Neuron (in vitro differentiated cells): Measurements from ENCODE around the gene PDE7B.

ENCODE experiments used
- H2AFZ ChIP-seq: one replicate; pipeline ENCODE4 v1.6.1; 2013; ENCODE audit warnings: low read depth, mild to moderate bottlenecking, inconsistent platforms, low read length, moderate library complexity
- H3K27me3 ChIP-seq: one replicate; pipeline ENCODE4 v1.6.1; 2013; ENCODE audit warnings: low read length; ENCODE audit not compliant: insufficient read depth
- H3K36me3 ChIP-seq: one replicate; pipeline ENCODE4 v1.6.1; 2013; ENCODE audit warnings: low read length; ENCODE audit not compliant: insufficient read depth
- H3K4me1 ChIP-seq: one replicate; pipeline ENCODE4 v1.6.1; 2013; ENCODE audit warnings: low read length; ENCODE audit not compliant: insufficient read depth
- H3K4me3 ChIP-seq: 2 replicates; pipeline ENCODE4 v1.5.1; 2013; ENCODE audit warnings: mild to moderate bottlenecking, low read length, moderate library complexity
- H3K9me3 ChIP-seq: one replicate; pipeline ENCODE4 v1.6.1; 2013; ENCODE audit warnings: low read length

PDE7B gene

GRCh38 chr6:136022224-136022874 is 170.8 kb downstream of the PDE7B start:
- H2AFZ ChIP-seq = no peak overlapping the region
- no peaks in the 10 kb centered on the region for H3K9me3 ChIP-seq
- H3K36me3 ChIP-seq = no peaks in the 10 kb centered on the region
- peaks cover 6% of the 10 kb centered on the region for H3K4me1 ChIP-seq
- H3K4me3 ChIP-seq = no peak overlapping the region
- H3K27me3 ChIP-seq = no peaks in the 10 kb centered on the region

- H3K4me1 ChIP-seq = peaks cover 6% of the 10 kb centered on the region
- H3K27me3 ChIP-seq = no peaks in the 10 kb centered on the region
- no peaks in the 10 kb centered on the region for H3K9me3 ChIP-seq
- H2AFZ ChIP-seq = no peak overlapping the region
- H3K4me3 ChIP-seq = no peak overlapping the region
- H3K36me3 ChIP-seq = no peaks in the 10 kb centered on the region
Measured at GRCh38 chr6:136024711-136025110, 173.2 kb downstream of the PDE7B start.

GRCh38 chr6:136025736-136026135 is 174.2 kb downstream of the PDE7B start:
- Histone ChIP-seq H3K4me3 (no peak overlapping the region), H3K27me3 (no peaks in the 10 kb centered on the region), H3K36me3 (no peaks in the 10 kb centered on the region)

GRCh38 chr6:136030131-136030530 is 178.6 kb downstream of the PDE7B start:
- Histone ChIP-seq H3K9me3 (no peaks in the 10 kb centered on the region), H2AFZ (no peak overlapping the region), H3K27me3 (no peaks in the 10 kb centered on the region), H3K36me3 (no peaks in the 10 kb centered on the region), H3K4me3 (no peak overlapping the region), H3K4me1 (no peaks in the 10 kb centered on the region)

More at GRCh38 chr6:136025736-136026135, 174.2 kb downstream of the PDE7B start:
- Histone ChIP-seq H3K9me3 (no peaks in the 10 kb centered on the region), H2AFZ (no peak overlapping the region), H3K4me1 (peaks cover 6% of the 10 kb centered on the region)

- H3K9me3 ChIP-seq = no peaks in the 10 kb centered on the region
- no peak overlapping the region for H2AFZ ChIP-seq
- H3K4me1 ChIP-seq = peaks cover 11% of the 10 kb centered on the region
- no peak overlapping the region for H3K4me3 ChIP-seq
- no peaks in the 10 kb centered on the region for H3K27me3 ChIP-seq
- H3K36me3 ChIP-seq = no peaks in the 10 kb centered on the region
Measured at GRCh38 chr6:136031982-136032381, 180.5 kb downstream of the PDE7B start.

GRCh38 chr6:136033416-136033815 is 181.9 kb downstream of the PDE7B start:
- H3K4me3 ChIP-seq = no peak overlapping the region
- H3K9me3 ChIP-seq = no peaks in the 10 kb centered on the region
- H3K4me1 ChIP-seq = peaks cover 14% of the 10 kb centered on the region
- no peaks in the 10 kb centered on the region for H3K27me3 ChIP-seq
- no peaks in the 10 kb centered on the region for H3K36me3 ChIP-seq
- H2AFZ ChIP-seq = no peak overlapping the region

GRCh38 chr6:136034422-136034821 is 182.9 kb downstream of the PDE7B start:
- H3K27me3 ChIP-seq = no peaks in the 10 kb centered on the region
- H3K9me3 ChIP-seq = no peaks in the 10 kb centered on the region
- no peaks in the 10 kb centered on the region for H3K36me3 ChIP-seq
- no peak overlapping the region for H2AFZ ChIP-seq
- no peak overlapping the region for H3K4me3 ChIP-seq
- H3K4me1 ChIP-seq = peaks cover 14% of the 10 kb centered on the region

- Histone ChIP-seq H3K36me3 (no peaks in the 10 kb centered on the region), H3K9me3 (no peaks in the 10 kb centered on the region), H3K4me3 (no peak overlapping the region), H3K4me1 (peaks cover 14% of the 10 kb centered on the region), H2AFZ (no peak overlapping the region), H3K27me3 (no peaks in the 10 kb centered on the region)
Measured at GRCh38 chr6:136035378-136036070, 184.0 kb downstream of the PDE7B start.

- Histone ChIP-seq H2AFZ (no peak overlapping the region), H3K4me3 (no peak overlapping the region), H3K36me3 (no peaks in the 10 kb centered on the region), H3K9me3 (no peaks in the 10 kb centered on the region), H3K4me1 (peaks cover 14% of the 10 kb centered on the region), H3K27me3 (no peaks in the 10 kb centered on the region)
Measured at GRCh38 chr6:136036071-136036380, 184.5 kb downstream of the PDE7B start.

- H2AFZ ChIP-seq = no peak overlapping the region
- no peaks in the 10 kb centered on the region for H3K36me3 ChIP-seq
- no peaks in the 10 kb centered on the region for H3K9me3 ChIP-seq
- no peak overlapping the region for H3K4me3 ChIP-seq
- H3K4me1 ChIP-seq = peaks cover 14% of the 10 kb centered on the region
- no peaks in the 10 kb centered on the region for H3K27me3 ChIP-seq
Measured at GRCh38 chr6:136036601-136037000, 185.1 kb downstream of the PDE7B start.

- Histone ChIP-seq H3K4me1 (peaks cover 14% of the 10 kb centered on the region), H3K27me3 (no peaks in the 10 kb centered on the region), H3K4me3 (no peak overlapping the region), H2AFZ (no peak overlapping the region), H3K36me3 (no peaks in the 10 kb centered on the region), H3K9me3 (no peaks in the 10 kb centered on the region)
Measured at GRCh38 chr6:136037242-136037875, 185.9 kb downstream of the PDE7B start.

GRCh38 chr6:136037876-136038460 is 186.5 kb downstream of the PDE7B start:
- H3K4me1 ChIP-seq = peaks cover 14% of the 10 kb centered on the region
- no peak overlapping the region for H3K4me3 ChIP-seq
- no peaks in the 10 kb centered on the region for H3K9me3 ChIP-seq
- no peaks in the 10 kb centered on the region for H3K36me3 ChIP-seq
- H2AFZ ChIP-seq = no peak overlapping the region
- H3K27me3 ChIP-seq = no peaks in the 10 kb centered on the region

- Histone ChIP-seq H3K4me1 (peaks cover 14% of the 10 kb centered on the region), H2AFZ (no peak overlapping the region), H3K36me3 (no peaks in the 10 kb centered on the region), H3K4me3 (no peak overlapping the region), H3K27me3 (no peaks in the 10 kb centered on the region), H3K9me3 (no peaks in the 10 kb centered on the region)
Measured at GRCh38 chr6:136038531-136038930, 187.0 kb downstream of the PDE7B start.
